NCI-H1436 treated with DMSO at 0.1 percent for 48 hours (cell line): ENCODE results near the gene LSP1.

Experiments used
- DNase-seq: peaks from one replicate; lab custom pipeline; 2025; lab: John Stamatoyannopoulos, UW

Gene LSP1

DNA sequence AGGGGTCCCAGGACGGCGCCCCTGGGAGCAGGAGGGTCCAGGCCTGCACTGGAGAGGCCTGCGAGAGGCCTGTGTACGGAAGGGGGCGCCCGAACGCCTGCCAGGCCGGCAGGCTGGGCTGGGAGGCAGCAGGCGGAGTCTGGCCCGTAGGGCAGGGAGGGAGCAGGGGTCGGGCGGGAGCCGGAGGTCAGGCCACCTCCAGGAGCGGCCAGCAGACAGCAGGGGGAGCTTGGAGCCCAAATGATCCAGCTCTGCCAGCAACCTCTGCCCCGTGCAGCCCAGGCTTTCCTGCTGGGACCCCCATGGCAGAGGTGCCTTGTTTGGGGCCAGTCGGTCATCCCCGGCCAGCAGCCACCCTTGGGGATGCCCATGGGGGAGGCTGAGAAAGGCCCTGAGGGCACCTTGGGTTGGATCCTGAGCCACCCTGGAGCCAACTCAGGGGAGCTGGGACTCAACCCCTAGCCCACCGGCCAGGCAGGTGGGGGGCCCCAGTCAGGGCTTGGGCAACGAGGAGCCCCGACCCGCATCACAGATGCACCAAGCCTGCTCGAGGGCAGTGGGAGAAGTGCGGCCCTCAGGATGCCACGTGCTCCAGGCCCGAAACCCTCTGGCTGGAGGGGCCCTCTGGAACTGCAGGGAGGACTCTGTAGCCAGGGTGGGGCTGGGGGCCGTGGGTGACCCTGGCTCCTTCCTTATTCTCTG is 27.7 kb upstream of the LSP1 start:
- DNase-seq: no peak

DNA sequence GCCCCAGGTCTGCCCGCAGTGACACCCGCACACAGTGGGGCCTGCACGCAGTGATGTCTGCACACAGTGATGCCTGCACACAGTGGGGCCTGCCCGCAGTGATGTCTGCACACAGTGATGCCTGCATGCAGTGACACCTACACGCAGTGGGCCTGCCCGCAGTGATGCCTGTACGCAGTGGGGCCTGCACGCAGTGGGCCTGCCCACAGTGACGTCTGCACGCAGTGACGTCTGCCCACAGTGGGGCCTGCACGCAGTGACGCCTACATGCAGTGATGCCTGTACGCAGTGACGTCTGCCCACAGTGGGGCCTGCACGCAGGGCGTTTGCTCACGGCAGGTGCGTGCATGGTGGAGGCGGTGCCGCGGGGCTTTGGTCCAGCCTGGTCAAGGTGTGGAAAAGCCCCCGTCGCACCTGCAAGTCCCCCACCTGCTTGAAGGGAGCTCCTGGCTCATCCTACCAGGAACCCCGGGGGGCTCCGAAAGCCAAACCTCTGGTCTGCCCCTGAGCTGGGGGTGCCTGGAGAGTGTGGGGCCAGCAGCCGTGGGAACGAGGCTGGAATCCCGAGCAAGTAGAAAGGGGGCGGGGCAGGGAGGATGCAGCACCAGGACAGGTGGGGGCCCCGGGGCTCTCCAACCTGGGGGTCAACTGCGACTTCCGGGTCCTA is 27.0 kb upstream of the LSP1 start:
- DNase-seq: no peak

DNA sequence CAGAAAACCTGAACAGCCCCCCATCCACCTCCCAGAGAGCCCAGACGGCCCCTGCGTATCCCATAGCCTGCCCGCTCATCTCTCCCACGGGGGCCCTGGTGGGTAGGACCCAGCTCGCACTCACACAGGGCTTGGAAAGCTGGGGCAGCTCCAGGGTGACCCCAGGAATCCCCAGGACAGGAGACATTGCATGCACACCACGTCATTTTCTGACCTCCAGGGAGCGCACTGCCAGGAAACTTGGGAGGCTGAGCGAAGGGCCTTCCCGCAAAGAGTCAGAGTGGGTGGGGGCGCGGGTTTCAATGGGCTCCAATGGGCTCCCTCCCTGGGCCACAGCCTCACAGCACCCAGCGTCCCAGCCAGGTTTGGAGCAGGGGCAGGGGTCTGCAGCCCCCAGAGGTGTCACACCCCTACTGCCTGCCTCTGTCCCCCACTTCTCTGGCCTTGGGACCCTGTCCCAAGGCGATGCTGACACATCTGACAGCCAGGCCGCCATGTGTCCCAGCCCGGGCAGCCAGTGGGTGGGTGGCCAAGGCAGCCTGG is 26.3 kb upstream of the LSP1 start:
- no peak for DNase-seq

DNA sequence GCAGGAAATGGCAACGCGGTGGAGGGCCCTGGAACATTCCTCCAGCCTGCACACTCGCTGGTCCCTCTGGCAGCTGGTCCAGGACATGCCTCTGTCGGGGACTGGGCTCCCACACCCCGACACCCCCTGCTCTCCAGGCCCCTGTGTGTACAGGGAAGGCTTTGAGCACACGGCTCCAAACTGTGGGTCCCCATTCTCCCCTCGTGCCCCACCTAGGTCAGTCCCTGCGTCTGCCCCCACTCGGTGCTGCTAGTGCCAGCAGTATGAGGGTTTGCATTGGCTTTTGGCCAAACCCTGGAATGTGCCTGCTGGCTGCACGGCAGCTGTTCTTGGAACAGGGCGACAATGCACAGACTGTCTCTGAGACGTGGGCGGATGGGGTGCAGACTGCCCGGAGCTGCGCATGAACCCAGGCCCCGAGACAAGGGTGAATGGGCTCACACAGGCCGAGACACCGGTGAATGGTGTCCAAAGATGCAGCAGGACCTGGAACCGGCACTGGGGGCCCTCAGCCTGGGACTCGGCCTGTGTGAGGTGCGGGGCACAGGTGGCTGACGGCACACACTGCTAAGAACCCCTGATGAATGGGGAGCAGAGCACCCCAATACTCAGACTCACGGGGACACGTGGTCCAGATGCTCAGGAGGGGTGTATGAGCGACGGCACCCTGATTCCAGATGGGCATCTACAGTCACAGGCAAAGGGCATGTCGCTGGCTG is 25.6 kb upstream of the LSP1 start:
- DNase-seq: no peak

DNA sequence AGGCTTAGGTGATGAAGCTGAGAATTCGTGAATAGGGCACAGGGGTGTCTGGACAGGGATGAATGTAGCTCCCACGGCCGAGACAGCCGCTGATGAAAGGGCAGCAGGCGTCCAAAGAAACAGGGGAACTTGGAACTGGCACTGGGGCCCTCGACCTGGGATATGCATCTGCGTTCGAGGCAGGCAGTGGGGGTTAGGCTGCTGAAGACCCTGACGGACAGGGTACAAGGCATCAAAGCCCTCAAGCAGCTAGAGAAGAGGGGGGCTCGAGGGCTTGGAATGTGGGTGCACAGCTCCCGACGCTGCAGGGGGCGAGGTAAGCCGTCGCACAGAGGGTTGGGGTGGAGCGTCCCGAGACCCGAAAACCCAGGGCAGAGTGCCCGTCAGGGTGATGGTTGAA is 25.0 kb upstream of the LSP1 start:
- DNase-seq: no peak

DNA sequence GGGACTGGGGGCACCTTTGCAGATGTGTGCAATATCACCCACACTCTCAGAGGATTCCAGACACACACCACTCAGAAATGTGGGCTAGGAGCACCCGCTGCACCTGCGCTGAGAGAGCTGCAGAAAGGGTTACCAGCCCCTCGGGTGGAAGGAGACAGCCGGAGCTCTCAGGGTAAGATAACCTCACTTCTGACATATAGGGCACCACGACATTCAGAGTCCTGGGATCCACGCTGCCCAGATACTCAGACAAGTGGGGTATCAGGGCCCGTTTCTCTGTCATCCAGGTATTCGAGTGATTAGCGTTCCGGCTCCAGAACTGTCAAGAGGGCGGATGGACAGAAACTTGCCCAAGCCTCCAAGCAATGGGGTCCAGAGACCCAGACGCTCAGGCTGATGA is 24.3 kb upstream of the LSP1 start:
- no peak for DNase-seq

DNA sequence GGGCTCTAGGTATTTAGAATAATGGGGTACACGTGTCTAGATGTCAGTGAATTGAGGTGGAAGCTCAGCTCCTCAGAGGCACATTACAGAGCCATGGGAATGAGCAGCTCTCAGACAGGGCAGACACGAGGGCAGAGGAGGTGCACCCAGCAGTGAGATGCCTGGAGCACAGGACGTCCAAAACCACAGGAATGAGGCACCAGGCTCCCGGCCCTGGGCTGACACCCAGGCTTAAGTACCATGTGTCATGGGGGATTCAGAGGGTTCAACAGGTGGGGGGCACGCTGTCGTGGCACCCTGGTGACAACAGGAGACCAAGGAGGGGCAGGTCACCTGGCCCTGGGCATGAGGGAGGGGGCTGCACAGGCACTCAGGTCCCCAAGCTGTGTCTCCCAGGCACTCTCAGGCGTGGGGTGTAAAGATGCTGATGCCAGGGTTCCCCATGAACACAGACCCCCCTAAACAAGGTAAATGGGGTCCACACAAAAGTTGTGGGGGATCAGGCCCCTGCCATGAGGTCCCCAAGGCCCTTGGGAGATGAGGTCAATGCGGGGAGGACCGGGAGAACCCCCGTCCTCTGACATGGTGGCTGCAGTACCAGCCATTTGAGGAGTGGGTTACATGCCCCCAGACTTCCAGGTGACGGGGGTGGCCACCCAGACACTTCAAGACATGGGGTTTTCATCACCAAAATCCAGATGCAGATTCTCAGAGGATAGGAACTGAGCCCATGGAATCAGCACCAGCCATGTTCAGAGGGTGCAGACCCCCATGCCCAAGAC is 23.7 kb upstream of the LSP1 start:
- DNase-seq: no peak

DNA sequence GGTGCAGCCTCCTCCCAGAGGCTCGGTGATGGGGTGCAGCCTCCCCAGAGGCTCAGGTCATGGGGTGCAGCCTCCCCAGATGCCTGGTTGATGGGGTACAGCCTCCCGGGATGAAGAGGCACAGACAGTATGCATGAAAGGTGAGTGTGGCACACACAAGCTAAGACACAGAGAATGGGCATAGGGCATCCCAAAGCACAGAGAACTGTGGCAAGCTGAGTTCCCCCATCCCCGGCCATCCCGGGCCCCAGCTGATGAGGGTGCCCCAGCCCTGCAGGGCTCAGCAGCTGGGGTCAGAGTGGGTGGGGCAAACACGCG is 22.9 kb upstream of the LSP1 start:
- no peak for DNase-seq

DNA sequence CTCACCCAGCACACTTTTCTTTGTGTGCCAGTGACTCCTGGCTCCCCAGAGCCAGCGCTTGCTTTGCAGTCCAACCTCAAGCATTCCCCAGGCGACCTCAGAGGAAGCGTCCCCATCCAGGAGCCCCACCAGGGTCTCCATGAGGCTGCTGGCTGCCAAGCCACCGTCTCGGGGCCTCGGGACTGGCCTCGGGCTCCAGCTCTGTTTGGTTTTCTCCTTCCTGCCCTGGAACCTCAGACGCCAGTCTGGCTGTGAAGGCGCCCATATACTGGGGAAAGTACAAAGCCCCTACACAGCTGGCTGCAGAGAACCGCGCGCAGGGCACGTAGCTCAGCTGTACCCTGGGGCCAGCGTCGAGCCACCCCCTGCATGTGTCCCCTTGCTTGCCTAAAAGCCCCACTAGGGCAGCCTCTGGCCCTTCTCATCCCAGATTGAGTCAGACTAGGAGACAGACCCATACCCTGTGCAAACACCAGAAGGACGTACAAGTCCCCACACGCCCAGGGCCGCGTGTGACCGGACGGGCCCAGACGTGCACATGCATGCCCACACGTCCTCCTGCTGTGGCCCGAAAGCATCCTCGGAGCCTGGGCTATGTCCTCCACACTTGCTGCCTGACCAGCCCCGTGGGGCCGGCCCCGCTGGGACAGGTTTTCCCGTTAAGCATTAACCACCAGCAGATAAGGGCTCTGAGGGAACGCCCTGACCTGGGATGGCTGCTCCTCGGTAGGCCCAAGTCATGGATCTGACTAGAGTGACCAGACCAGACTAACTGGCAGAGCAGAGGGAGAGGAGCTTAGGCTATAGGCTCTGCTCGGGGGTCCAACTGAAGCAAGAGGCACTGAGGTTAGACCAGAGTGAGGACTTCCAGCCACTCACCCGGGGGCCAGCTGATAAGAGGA is 22.3 kb upstream of the LSP1 start:
- no peak for DNase-seq

DNA sequence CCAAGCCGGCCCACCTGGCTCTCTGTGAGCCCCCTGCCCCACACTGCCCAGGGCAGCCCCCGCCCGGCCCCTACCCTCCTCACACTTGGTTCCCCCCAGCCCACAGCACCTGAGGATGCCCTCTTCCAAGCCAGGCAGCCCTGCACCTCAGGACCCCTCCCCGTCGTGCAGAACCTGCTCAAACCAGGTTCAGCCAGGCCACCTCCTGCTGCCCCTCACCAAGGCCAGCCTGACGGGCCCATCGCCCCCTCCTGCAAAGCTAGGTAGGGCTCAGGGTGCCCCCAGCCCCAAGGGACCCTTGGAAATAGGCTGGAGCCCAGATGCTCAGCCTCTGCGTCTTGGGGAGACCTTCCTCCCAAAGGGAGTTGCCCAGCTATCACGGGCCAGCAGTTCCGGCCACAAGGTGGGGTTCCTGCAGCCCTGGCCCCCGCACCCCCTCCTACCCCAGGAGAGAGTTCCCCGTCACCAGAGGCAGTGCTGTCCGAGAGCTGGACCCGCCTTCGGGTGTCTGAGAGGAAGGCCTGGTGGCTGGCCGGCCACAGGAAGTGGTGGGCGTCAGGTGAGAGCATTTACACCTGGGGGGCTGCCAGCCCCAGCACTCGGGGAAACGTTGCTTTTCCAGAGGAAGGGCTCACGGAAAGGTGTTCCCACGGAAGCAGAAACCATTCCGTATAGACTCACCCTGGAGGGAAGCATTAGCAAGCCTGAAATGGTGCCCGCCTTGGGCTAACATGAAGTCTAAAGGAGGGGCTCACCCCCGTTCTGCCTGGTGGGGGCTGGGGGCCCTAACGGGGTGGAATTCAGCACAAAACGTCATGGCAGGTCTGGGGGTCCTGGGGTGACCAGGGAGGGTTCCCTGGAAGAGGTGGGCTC is 21.3 kb upstream of the LSP1 start:
- DNase-seq: no peak

DNA sequence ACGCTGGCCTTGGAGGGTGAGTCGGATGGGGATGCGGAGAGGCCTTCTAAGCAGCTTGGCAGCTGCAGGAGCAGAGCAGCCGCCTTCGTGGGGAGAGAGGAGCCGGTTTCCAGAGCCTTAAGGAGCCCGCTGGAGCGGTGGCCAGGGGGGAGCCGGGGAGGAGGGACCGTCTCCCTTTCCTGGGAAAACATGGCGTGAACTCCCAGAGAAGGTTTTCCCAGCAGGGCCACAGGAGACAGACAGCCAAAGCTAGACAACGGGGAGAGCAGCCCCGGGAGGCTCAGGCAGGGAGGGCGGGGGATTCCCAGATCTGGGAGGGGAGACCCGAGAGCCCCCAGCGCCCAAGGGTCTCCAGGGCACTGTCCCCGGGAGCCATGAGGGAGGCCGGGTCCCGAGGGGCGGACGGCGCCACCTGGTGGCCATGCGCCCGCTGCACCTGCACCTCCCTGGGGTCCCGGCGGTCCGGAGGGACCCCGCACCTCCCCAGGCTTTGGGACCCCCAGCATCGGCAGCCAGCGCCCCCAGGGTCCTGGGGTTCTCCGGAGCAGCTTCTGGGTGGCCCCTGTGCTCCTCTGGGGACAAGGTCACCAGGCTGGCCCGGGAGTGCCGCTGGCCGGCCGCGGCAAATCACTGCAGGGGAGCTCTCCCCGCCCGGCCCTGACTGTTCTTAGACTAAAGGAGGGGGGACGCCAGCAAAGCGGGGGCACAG is 20.5 kb upstream of the LSP1 start:
- no peak for DNase-seq

DNA sequence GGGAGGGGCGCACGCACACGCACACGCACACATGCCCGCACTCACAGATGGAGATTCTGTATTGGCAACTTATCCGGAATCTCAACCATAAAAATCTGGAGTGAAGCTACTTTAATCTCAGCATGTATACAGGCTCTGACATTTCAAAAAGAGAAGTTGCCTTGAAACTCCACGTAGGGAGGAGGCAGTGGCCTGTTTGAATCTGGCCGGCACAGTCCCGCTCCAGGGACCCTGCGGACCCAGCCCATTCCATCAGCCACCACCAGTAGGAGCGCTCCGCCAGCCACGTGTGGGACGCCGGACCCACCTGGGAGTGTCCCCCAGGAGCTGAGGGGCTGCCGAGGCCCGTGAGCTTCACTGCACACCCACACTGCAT is 20.0 kb upstream of the LSP1 start:
- DNase-seq: no peak

DNA sequence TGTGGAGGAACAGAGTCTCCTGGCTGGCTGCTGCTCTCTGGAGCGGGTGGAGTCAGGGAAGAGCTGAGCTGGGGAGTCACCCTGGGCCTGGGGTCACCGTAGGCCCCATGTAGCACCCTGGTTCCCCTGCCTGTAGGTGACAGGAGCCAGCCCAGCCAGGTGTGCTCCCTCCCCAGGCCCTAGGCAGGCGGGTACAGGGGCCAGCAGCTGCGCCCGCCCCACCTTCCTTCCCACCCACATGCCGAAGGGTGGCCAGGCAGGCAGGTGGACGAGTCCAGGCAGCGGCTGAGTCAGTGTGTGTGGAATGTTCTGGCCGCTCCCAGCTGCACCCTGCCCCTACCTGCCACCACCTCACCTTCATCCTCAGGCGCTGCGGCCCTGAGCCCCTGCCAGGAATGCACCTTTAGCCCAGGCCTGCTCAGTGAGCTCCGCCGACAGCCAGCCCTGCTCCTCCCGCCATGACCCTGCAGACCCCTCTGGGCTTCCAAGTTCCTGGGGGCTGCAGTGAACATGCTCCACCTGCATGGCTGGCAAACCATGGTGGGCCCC is 18.7 kb upstream of the LSP1 start:
- DNase-seq: no peak

DNA sequence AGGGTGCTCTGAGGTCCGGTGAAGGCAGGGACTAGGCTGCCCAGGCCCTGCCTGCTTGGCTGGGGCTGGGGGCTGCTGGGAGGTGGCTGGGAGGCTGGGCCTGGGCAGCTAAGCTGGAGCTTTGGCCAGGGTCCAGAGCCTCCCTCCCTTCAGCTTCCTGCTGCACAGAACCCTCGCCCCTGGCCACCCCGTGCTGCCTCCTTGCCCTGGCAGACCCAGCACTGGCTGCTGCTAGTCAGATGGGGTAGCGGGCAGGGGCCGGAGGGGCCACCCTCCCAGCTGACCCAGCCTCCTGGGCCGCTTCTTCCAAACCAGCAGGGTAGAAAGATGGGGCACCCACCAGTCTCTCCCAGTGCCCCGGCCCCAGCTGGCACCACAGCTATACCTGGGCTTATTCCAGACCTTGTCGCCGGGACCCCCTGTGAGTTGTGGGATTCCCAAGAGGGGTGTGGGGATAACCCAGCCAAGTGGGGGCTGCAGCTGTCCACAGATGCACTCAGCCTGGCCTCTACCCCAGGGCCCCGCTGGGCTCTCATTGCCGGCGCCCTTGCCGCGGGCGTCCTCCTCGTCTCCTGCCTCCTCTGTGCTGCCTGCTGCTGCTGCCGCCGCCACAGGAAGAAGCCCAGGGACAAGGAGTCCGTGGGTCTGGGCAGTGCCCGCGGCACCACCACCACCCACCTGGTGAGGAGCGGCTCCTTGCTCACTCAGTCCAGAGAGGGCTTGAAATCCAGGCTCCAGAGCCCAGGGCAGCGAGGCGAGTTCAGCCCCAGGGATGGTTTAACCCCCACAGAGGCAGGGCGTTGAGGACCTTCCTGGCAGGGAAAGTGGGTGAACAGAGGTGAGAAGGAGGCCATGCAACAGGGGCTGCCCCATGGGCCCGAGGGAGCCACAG is 17.9 kb upstream of the LSP1 start, which contains the start of gene SYT8:
Gene SYT8, plus strand, starts transcription at position 212 of the 892 bp plus-strand sequence. Its CDS starts 116 bp downstream, at position 328.
- DNase-seq: no peak

DNA sequence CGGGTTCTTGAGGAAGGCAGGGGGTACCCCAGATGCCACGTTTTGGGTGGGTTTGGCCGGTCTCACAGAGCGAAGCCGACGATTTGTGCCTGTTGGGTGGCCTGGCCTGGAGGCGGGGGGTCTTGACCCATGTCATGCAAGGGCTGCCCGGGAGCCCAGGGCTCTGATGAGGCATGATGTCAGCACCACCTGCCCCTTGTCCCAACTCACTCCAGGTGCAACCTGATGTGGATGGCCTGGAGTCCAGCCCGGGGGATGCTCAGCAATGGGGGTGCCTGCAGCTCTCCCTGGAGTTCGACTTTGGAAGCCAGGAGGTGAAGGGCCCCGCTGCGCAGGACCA is 17.2 kb upstream of the LSP1 start:
- DNase-seq: no peak

DNA sequence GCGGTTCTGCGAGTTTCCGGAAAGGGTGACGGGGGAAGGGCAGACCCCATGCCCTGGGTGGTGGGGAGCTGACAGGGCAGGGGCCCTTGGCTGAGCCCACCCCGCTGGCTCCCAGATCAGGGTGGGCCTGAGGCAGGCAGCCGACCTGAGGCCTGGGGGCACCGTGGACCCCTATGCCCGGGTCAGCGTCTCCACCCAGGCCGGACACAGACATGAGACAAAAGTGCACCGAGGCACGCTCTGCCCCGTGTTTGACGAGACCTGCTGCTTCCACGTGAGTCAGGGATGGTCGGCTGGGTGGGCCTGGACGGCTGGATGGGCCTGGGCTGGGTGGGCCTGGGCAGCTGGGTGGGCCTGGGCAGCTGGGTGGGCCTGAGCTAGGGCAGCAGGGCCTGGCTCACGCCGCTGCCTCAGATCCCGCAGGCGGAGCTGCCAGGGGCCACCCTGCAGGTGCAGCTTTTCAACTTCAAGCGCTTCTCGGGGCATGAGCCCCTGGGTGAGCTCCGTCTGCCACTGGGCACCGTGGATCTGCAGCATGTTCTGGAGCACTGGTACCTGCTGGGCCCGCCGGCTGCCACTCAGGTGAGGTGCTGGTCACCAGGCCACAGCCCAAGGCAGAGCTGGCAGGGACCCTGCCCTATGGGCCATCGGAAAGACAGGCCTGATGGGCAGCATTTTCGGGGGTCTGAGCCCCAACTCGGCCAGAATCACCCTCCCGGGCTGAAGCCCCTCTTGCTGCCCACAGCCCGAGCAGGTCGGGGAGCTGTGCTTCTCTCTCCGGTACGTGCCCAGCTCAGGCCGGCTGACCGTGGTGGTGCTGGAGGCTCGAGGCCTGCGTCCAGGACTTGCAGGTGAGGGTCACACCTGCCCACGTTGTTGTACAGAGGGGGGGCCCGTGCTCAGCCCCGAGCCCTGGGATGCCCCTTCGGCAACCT is 16.6 kb upstream of the LSP1 start:
- DNase-seq: no peak
